ENCODE measurements around the gene ACAP2. TPM values are rescaled to one million over a fixed set of nuclear protein-coding genes. Genes with fewer than 3 reads are reported as not detected.

Gene ACAP2
- total RNA-seq, 1 experiment from 2014 or later: 42.0 TPM

GRCh38 chr3:195259475-195260279 lies 183.1 kb downstream of the ACAP2 start (continued):
- no peak for TF ChIP-seq ZNF281 (CRISPR knock-in tag; IDR thresholded peaks at IDR 0.05)
- peak; percentile 43; the same call in 1 of the 2 replicates for TF ChIP-seq GABPB1 (CRISPR knock-in tag; IDR thresholded peaks at IDR 0.05)
- no peak for TF ChIP-seq NR2C2 (CRISPR knock-in tag; IDR thresholded peaks at IDR 0.05)
- no peak for TF ChIP-seq IRF1 (CRISPR knock-in tag; IDR thresholded peaks at IDR 0.05)
- TF ChIP-seq PRDM15 (CRISPR knock-in tag; IDR thresholded peaks at IDR 0.05): no peak
- TF ChIP-seq E2F4 (CRISPR knock-in tag; IDR thresholded peaks at IDR 0.05; ENCODE audit: borderline replicate concordance, low read depth): no peak
- no peak for TF ChIP-seq STAT6 (CRISPR knock-in tag; conservative IDR thresholded peaks at IDR 0.05; ENCODE audit: low read depth)
- no peak for TF ChIP-seq JUN (CRISPR knock-in tag; IDR thresholded peaks at IDR 0.05)

- Mint-ChIP-seq H3K9me3 (no peaks in the 10 kb centered on the region), H3K36me3 (no peaks in the 10 kb centered on the region), H3K27ac (no peak overlapping the region), H3K27me3 (ENCODE audit: low read depth) (no peaks in the 10 kb centered on the region), H3K4me1 (peaks cover 47% of the 10 kb centered on the region), H3K4me3 (peak overlapping the region; percentile 58)
- ATAC-seq: no peak; the same call in 1 of the 2 replicates
- CTCF ChIA-PET: interaction anchor here (0.8 to 1.7 kb wide), 5 partner anchors 11 to 576 kb away, joined by 3 to 11 read pairs (median 4); no protein-coding TSS in a partner anchor
- POLR2A ChIA-PET: interaction anchor here (0.6 to 0.7 kb wide), 2 partner anchors 11 to 621 kb away, joined by 3 read pairs; no protein-coding TSS in a partner anchor
- no peak for DNase-seq (ENCODE audit: low spot score)
- no peak for TF ChIP-seq NR2C2 (CRISPR knock-in tag; IDR thresholded peaks at IDR 0.05)
- TF ChIP-seq KAT7 (CRISPR knock-in tag; IDR thresholded peaks at IDR 0.05; ENCODE audit: borderline replicate concordance): no peak
- no peak for TF ChIP-seq AR (CRISPR knock-in tag; IDR thresholded peaks at IDR 0.05)
- TF ChIP-seq CTCF (IDR thresholded peaks at IDR 0.05): no peak
- no peak for TF ChIP-seq MLX (CRISPR knock-in tag; IDR thresholded peaks at IDR 0.05)
- TF ChIP-seq ZSCAN18 (CRISPR knock-in tag; IDR thresholded peaks at IDR 0.05): no peak
- TF ChIP-seq RORB (CRISPR knock-in tag; IDR thresholded peaks at IDR 0.05): no peak
- TF ChIP-seq ATF1 (CRISPR knock-in tag; IDR thresholded peaks at IDR 0.05): no peak
- no peak for TF ChIP-seq JAZF1 (CRISPR knock-in tag; IDR thresholded peaks at IDR 0.05)
Measured at GRCh38 chr3:195259154-195259474, 183.7 kb downstream of the ACAP2 start.
